HepG2 (cell line): Measurements from ENCODE around the gene CCL13. TPM values are rescaled to one million over a fixed set of nuclear protein-coding genes. Genes with fewer than 3 reads are reported as not detected.

Experiments
- ATAC-seq: fragments of 200-7000 bp; cut with Tn5 transposase; 3 replicates; pipeline ENCODE4 v1.9.1; 2020; ENCODE audit warnings: mild to moderate bottlenecking, moderate library complexity
- BruUV-seq: library from RNA; stranded (reverse); fragments of 400-500 nt; replicated peaks from 2 replicates; lab custom pipeline; 2021; lab: Mats Ljungman, UMichigan
- CTCF ChIA-PET: fragments of 300-600 bp; formaldehyde crosslinking; extraction: SDS; loops from one replicate; lab custom pipeline; 2021; ENCODE audit warnings: low total read pairs, inconsistent platforms, low intra/inter-chr PET ratio; lab: Yijun Ruan, JAX
- POLR2A ChIA-PET: fragments of 350-600 bp; sonication (Branson Sonifier 250); formaldehyde crosslinking; loops from one replicate; lab custom pipeline; 2020; ENCODE audit warnings: antibody characterized with exemption, inconsistent platforms; lab: Yijun Ruan, JAX
- DNase-seq: peaks from one replicate; pipeline ENCODE4 v3.0.0-alpha.2; 2015; ENCODE audit warnings: low spot score
- FAIRE-seq: peaks from 3 replicates; lab custom pipeline; 2011; peaks lifted over from hg19 to GRCh38; lab: Jason Lieb, UNC
- H2AFZ ChIP-seq: one replicate; pipeline ENCODE4 v1.6.1; 2011; ENCODE audit warnings: low read length, inconsistent platforms
- H3K27ac ChIP-seq: fragments of 300-600 bp; 3 replicates; pipeline ENCODE4 v1.8.0; 2011; ENCODE audit warnings: mixed run types, mild to moderate bottlenecking, mixed read lengths, low read length, inconsistent platforms; ENCODE audit not compliant: insufficient read depth; ENCODE audit errors: extremely low read length
- H3K27me3 ChIP-seq, 2 experiments: fragments of 200-600 bp in 1 of 2; 2 replicates in 1 of 2; 3 replicates in 1 of 2; pipeline versions ENCODE4 v1.6.0 to v1.8.0; 2011; ENCODE audit warnings: low read length in 2 of 2, mild to moderate bottlenecking in 2 of 2, moderate library complexity in 2 of 2, inconsistent platforms in 1 of 2; ENCODE audit not compliant: insufficient read depth in 2 of 2, control insufficient read depth in 1 of 2
- H3K36me3 ChIP-seq, 2 experiments: fragments of 200-600 bp in 1 of 2; replicated peaks in 1 of 2; 2 replicates in 1 of 2; 3 replicates in 1 of 2; pipeline versions ENCODE4 v1.5.1 to v1.8.0; 2011; ENCODE audit warnings: low read length in 2 of 2, inconsistent platforms in 1 of 2; ENCODE audit not compliant: insufficient read depth in 2 of 2, control insufficient read depth in 1 of 2
- H3K4me1 ChIP-seq: 2 replicates; pipeline ENCODE4 v1.5.1; 2012; ENCODE audit warnings: low read length, inconsistent platforms; ENCODE audit not compliant: insufficient read depth
- H3K4me2 ChIP-seq: 2 replicates; pipeline ENCODE4 v1.6.0; 2011; ENCODE audit warnings: low read depth, low read length, inconsistent platforms
- H3K4me3 ChIP-seq, 3 experiments: fragments of 200-600 bp in 1 of 3; sonication (generic), shearing (Covaris generic) in 1 of 3; replicated peaks in 1 of 3; 2 replicates each; pipeline ENCODE4 v1.5.1; 2011 to 2016; ENCODE audit warnings: low read length in 3 of 3, inconsistent platforms in 2 of 3, low read depth in 2 of 3, mild to moderate bottlenecking in 2 of 3, control low read depth in 1 of 3, mixed read lengths in 1 of 3; ENCODE audit not compliant: insufficient read depth in 1 of 3
- H3K79me2 ChIP-seq: one replicate; pipeline ENCODE4 v1.6.1; 2011; ENCODE audit warnings: low read length, inconsistent platforms; ENCODE audit not compliant: insufficient read depth
- H3K9ac ChIP-seq: 2 replicates; pipeline ENCODE4 v1.6.0; 2011; ENCODE audit warnings: mild to moderate bottlenecking, low read depth, low read length, inconsistent platforms; ENCODE audit not compliant: insufficient read depth
- H3K9me3 ChIP-seq: 2 replicates; pipeline ENCODE4 v1.5.1; 2012; ENCODE audit warnings: mild to moderate bottlenecking, low read length
- H4K20me1 ChIP-seq: 2 replicates; pipeline ENCODE4 v1.6.0; 2011; ENCODE audit warnings: inconsistent platforms, mild to moderate bottlenecking, low read length, moderate library complexity; ENCODE audit not compliant: insufficient read depth
- CERS6 ChIP-seq: sonication (generic); formaldehyde crosslinking; IDR thresholded peaks from 2 replicates; pipeline ENCODE4 v1.5.0; 2020; ENCODE audit warnings: missing genetic modification reagents
- FIP1L1 ChIP-seq: fragments of 200-400 bp; formaldehyde crosslinking; IDR thresholded peaks from 2 replicates; pipeline ENCODE4 v1.6.1; 2018; ENCODE audit warnings: low read depth, mild to moderate bottlenecking, low read length, moderate library complexity, borderline replicate concordance; ENCODE audit not compliant: insufficient read depth
- NCOR1 ChIP-seq: fragments of 200-600 bp; sonication (generic); IDR thresholded peaks from 2 replicates; pipeline ENCODE4 v1.7.0; 2017; ENCODE audit warnings: antibody characterized with exemption, low read length, borderline replicate concordance
- PBX3 ChIP-seq: sonication (generic); formaldehyde crosslinking; IDR thresholded peaks from 2 replicates; pipeline ENCODE4 v1.8.1; 2023; ENCODE audit warnings: missing genetic modification reagents, inconsistent platforms, borderline replicate concordance
- UBTF ChIP-seq: sonication (generic); formaldehyde crosslinking; IDR thresholded peaks from 2 replicates; pipeline ENCODE4 v1.4.0; 2020; ENCODE audit warnings: mild to moderate bottlenecking, missing genetic modification reagents
- ZNF230 ChIP-seq: sonication (generic); formaldehyde crosslinking; IDR thresholded peaks from 2 replicates; pipeline ENCODE4 v1.4.0; 2020; ENCODE audit warnings: mild to moderate bottlenecking, missing genetic modification reagents
- ZNF484 ChIP-seq: sonication (generic); formaldehyde crosslinking; IDR thresholded peaks from 2 replicates; pipeline ENCODE4 v1.5.1; 2020; ENCODE audit warnings: mild to moderate bottlenecking, low read depth, missing genetic modification reagents, borderline replicate concordance
- ZNF503 ChIP-seq: sonication (generic); formaldehyde crosslinking; IDR thresholded peaks from 2 replicates; pipeline ENCODE4 v1.4.0; 2020; ENCODE audit warnings: missing genetic modification reagents
- ZNF598 ChIP-seq: sonication (generic); formaldehyde crosslinking; IDR thresholded peaks from 2 replicates; pipeline ENCODE4 v1.5.1; 2020; ENCODE audit warnings: mild to moderate bottlenecking, missing genetic modification reagents, borderline replicate concordance
- WGBS: methylation state at CpG from one replicate; pipeline ENCODE4 v1.1.6; 2017; ENCODE audit warnings: low lambda C conversion rate; 5-methylcytosine and 5-hydroxymethylcytosine counted together
- in situ Hi-C: cut with HindIII; loops from 2 replicates; pipeline ENCODE4 v1.10.0; 2017; ENCODE audit warnings: low pct_unique_long_range_greater_than_20kb; ENCODE audit not compliant: extremely low pct_ligation_motif_present
- intact Hi-C: fragments of 100-400 bp; cut with micrococcal nuclease; formaldehyde crosslinking; loops from one replicate; pipeline ENCODE4 v1.10.0; 2022; ENCODE audit not compliant: unreplicated experiment
- polyA plus RNA-seq, 8 experiments: library from polyadenylated mRNA; depleted of rRNA in 3 of 8; stranded (reverse) in 7 of 8; unstranded in 1 of 8; fragments of >200 nt; fragmentation: Illumina TruSeq in 4 of 8; extraction: Trizol in 4 of 8; gene quantifications; 2 replicates each; pipeline versions ENCODE4 v1.2.1 to v1.2.3, GENCODE V29; 2011 to 2016; ENCODE audit warnings: low read depth in 4 of 8, missing spikeins in 1 of 8, mixed read lengths in 1 of 8; ENCODE audit not compliant: insufficient read depth in 1 of 8
- total RNA-seq, 5 experiments: library from RNA; depleted of rRNA; stranded (reverse); fragments of >200 nt; fragmentation: Illumina TruSeq; extraction: Trizol; gene quantifications; 2 replicates each; pipeline ENCODE4 v1.2.3, GENCODE V29; 2016; ENCODE audit warnings: low read depth in 1 of 5

Gene CCL13
- total and polyA plus RNA-seq, 2 of the 13 experiments (the other 11 are each of a cell fraction or from before 2014, with no cell fraction given) = not detected

GRCh38 chr17:34370997-34371395 lies 14.7 kb downstream of the CCL13 start:
- Histone ChIP-seq H3K27ac (no peak overlapping the region), H2AFZ (no peak overlapping the region), H3K36me3 (no peaks in the 10 kb centered on the region), H3K9me3 (no peaks in the 10 kb centered on the region), H3K9ac (no peak overlapping the region), H3K4me3 (no peak overlapping the region), H4K20me1 (no peaks in the 10 kb centered on the region), H3K79me2 (no peaks in the 10 kb centered on the region), H3K4me2 (no peak overlapping the region), H3K27me3 (peaks cover 0 to 7% of the 10 kb centered on the region in 2 experiments; a peak in 1 of 5 replicates), H3K4me1 (0 out of 2 replicates have a peak, but pooled peaks cover 7% of the 10 kb centered on the region)
- 0% methylated on average over 3 of the region's 3 CpGs for WGBS
- ATAC-seq (no peak), FAIRE-seq (no peak), DNase-seq (no peak)
- in situ Hi-C loops (no loop called here), intact Hi-C loops (no loop called here)
- TF ChIP-seq PBX3 (CRISPR knock-in tag) (no peak), ZNF503 (no peak), FIP1L1 (no peak), ZNF598 (CRISPR knock-in tag) (no peak), UBTF (CRISPR knock-in tag) (no peak), NCOR1 (no peak), ZNF230 (no peak), ZNF484 (CRISPR knock-in tag) (no peak), CERS6 (CRISPR knock-in tag) (no peak)
- ChIA-PET POLR2A (no interaction called here), CTCF (no interaction called here)
- no TSS peak for BruUV-seq
